Ishikawa (cell line): ENCODE results near the gene RFFL.

ENCODE experiments used
- CEBPB ChIP-seq: IDR thresholded peaks from 2 replicates; pipeline ENCODE4 v1.6.1; 2012
- CREB1 ChIP-seq: IDR thresholded peaks from 2 replicates; pipeline ENCODE4 v1.6.1; 2012; ENCODE audit warnings: low read depth
- EGR1 ChIP-seq: IDR thresholded peaks from 2 replicates; pipeline ENCODE4 v1.6.1; 2012
- EP300 ChIP-seq: IDR thresholded peaks from 2 replicates; pipeline ENCODE4 v1.6.1; 2012; ENCODE audit warnings: borderline replicate concordance
- FOXM1 ChIP-seq: IDR thresholded peaks from 2 replicates; pipeline ENCODE4 v1.6.1; 2012; ENCODE audit warnings: low read depth, borderline replicate concordance
- NFIC ChIP-seq: IDR thresholded peaks from 2 replicates; pipeline ENCODE4 v1.6.1; 2012
- RAD21 ChIP-seq: IDR thresholded peaks from 2 replicates; pipeline ENCODE4 v1.6.1; 2012; ENCODE audit warnings: low read depth
- TAF1 ChIP-seq: IDR thresholded peaks from 2 replicates; pipeline ENCODE4 v1.6.1; 2012; ENCODE audit warnings: low read depth, mild to moderate bottlenecking
- TCF12 ChIP-seq: IDR thresholded peaks from 2 replicates; pipeline ENCODE4 v1.6.1; 2012; ENCODE audit warnings: low read depth
- TEAD4 ChIP-seq: IDR thresholded peaks from 2 replicates; pipeline ENCODE4 v1.6.1; 2012
- YY1 ChIP-seq: IDR thresholded peaks from 2 replicates; pipeline ENCODE4 v1.6.1; 2012; ENCODE audit warnings: low read depth
- ZBTB7A ChIP-seq: IDR thresholded peaks from 2 replicates; pipeline ENCODE4 v1.6.1; 2012; ENCODE audit warnings: low read depth
- TF ChIP-seq, protein P1 (sequence below): IDR thresholded peaks from 2 replicates; pipeline ENCODE4 v1.6.1; 2012
- TF ChIP-seq, protein P2 (sequence below): IDR thresholded peaks from 2 replicates; pipeline ENCODE4 v1.6.1; 2012; ENCODE audit warnings: low read depth, mild to moderate bottlenecking
- TF ChIP-seq, protein P3 (sequence below): IDR thresholded peaks from 2 replicates; pipeline ENCODE4 v1.6.1; 2012

The RFFL gene

DNA sequence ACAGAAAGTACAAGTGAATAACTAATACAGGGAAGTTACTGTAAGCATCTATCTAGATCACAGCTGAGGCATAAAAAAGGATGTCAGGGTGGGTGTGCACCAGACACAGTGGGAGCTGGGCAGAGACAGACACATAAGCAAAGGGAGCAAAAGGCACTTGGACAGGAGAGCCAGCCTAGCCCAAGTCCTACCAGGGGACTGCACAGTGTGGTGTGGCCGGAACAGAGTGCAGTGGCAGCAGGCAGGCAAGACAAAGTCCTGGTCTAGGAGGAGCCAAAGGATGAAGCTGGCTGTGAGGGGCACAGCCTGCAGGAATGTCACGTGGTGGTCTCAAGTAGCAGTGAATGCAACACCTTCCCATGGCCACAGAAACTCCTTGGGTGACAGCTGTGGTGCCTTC is 34.3 kb upstream of the RFFL start:
- TF ChIP-seq, protein P1, sequence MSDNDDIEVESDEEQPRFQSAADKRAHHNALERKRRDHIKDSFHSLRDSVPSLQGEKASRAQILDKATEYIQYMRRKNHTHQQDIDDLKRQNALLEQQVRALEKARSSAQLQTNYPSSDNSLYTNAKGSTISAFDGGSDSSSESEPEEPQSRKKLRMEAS, result no peak
- TF ChIP-seq, protein P2, sequence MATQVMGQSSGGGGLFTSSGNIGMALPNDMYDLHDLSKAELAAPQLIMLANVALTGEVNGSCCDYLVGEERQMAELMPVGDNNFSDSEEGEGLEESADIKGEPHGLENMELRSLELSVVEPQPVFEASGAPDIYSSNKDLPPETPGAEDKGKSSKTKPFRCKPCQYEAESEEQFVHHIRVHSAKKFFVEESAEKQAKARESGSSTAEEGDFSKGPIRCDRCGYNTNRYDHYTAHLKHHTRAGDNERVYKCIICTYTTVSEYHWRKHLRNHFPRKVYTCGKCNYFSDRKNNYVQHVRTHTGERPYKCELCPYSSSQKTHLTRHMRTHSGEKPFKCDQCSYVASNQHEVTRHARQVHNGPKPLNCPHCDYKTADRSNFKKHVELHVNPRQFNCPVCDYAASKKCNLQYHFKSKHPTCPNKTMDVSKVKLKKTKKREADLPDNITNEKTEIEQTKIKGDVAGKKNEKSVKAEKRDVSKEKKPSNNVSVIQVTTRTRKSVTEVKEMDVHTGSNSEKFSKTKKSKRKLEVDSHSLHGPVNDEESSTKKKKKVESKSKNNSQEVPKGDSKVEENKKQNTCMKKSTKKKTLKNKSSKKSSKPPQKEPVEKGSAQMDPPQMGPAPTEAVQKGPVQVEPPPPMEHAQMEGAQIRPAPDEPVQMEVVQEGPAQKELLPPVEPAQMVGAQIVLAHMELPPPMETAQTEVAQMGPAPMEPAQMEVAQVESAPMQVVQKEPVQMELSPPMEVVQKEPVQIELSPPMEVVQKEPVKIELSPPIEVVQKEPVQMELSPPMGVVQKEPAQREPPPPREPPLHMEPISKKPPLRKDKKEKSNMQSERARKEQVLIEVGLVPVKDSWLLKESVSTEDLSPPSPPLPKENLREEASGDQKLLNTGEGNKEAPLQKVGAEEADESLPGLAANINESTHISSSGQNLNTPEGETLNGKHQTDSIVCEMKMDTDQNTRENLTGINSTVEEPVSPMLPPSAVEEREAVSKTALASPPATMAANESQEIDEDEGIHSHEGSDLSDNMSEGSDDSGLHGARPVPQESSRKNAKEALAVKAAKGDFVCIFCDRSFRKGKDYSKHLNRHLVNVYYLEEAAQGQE, result no peak
- TF ChIP-seq, protein P3, sequence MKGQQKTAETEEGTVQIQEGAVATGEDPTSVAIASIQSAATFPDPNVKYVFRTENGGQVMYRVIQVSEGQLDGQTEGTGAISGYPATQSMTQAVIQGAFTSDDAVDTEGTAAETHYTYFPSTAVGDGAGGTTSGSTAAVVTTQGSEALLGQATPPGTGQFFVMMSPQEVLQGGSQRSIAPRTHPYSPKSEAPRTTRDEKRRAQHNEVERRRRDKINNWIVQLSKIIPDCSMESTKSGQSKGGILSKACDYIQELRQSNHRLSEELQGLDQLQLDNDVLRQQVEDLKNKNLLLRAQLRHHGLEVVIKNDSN, result no peak
- TF ChIP-seq TAF1 (no peak), TCF12 (no peak)

DNA sequence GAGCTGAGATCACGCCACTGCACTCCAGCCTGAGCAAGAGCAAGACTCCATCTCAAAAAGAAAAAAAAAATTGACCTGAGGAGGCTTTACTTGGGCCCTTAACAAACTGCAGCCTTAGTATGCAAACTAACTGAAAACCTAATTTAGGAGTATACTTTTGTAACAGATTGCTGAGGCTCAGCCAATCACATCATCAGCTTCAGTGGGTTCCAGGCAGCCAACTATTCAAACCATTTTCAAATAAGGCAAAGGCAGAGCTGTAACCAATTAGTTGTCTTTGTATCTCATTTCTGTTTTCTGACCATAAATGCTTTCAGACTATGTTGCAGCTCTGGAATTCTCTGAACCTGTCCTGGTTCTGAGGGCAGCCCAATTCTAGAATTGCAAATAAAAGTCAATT is 32.2 kb upstream of the RFFL start:
- TF ChIP-seq TAF1 (no peak), RAD21 (no peak), EP300 (no peak), TEAD4 (no peak), CEBPB (no peak), NFIC (no peak), EGR1 (no peak), YY1 (no peak), FOXM1 (no peak), CREB1 (no peak), ZBTB7A (no peak), TCF12 (no peak)
- TF ChIP-seq, protein P3, result no peak
- TF ChIP-seq, protein P1, result no peak
- TF ChIP-seq, protein P2, result no peak

DNA sequence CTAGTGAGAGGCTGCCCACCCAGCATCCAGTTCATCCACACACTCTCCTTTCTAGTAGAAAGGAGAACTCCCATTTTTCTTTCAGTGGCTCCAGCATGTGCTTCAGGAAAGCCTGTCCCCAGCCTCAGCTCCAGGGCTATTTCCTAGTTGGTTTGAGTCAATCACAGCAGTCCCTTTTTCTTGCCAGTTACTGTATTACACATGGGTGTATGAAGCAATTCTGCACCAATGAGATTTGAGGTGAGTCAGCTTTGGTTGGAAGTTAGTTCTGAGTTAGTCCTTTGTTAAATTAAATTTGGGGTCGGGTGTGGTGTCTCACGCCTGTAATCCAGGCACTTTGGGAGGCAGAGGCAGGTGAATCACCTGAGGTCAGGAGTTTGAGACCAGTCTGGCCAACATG is 31.4 kb upstream of the RFFL start:
- TF ChIP-seq ZBTB7A (no peak), YY1 (no peak), TAF1 (no peak)
- TF ChIP-seq, protein P1, result no peak

DNA sequence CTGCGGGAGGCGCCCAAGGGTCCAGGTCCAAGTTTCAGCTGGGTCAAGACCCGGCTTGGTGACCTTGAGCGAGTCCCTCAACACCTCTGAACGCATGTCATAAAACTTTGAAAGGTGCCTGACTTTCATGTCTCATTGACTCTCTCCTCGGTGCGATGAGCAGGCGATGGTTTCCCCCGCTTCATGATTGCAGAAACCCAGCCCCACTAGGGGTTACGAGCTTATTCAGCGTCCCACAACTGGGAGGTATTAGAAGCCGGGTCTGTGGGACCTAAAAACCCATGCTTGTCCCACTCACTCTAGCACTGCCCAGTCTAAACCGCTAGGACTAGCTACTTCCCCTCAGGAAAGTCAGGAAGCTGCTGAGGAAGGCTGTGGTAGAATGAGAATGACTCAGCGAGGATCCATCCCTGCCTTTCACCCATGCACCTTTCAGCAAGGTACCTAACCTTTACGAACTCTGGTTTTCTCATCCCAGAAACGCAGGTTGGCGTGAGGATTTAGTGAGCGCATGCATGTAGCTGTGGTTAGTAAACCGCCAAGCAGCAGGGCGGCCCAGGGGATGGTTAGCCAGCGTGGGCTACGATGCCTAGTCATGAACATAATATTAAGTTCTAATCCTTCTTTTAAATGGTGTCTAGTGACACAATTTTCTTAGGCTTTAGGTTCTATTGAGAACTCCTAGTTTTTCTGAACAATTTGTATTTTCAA is 26.2 kb upstream of the RFFL start:
- TF ChIP-seq TAF1 (no peak), ZBTB7A (no peak), YY1 (no peak), CEBPB (no peak), EGR1 (no peak), TEAD4 (no peak), CREB1 (no peak), NFIC (no peak), TCF12 (no peak), FOXM1 (no peak), EP300 (no peak), RAD21 (no peak)
- TF ChIP-seq, protein P1, result no peak
- TF ChIP-seq, protein P3, result no peak
- TF ChIP-seq, protein P2, result no peak
